Midbrain (tissue), 1 donor: ENCODE results near the gene CX3CR1.

Experiments used
- DNase-seq: peaks from one replicate; lab custom pipeline; 2025; lab: John Stamatoyannopoulos, UW

CX3CR1 gene

GRCh38 chr3:39291903-39292329, 12.1 kb upstream of the CX3CR1 start:
- peak; percentile 67 for DNase-seq

- no peak for DNase-seq
These were observed 10.4 kb upstream of the CX3CR1 start for GRCh38 chr3:39290255-39290654.

DNA sequence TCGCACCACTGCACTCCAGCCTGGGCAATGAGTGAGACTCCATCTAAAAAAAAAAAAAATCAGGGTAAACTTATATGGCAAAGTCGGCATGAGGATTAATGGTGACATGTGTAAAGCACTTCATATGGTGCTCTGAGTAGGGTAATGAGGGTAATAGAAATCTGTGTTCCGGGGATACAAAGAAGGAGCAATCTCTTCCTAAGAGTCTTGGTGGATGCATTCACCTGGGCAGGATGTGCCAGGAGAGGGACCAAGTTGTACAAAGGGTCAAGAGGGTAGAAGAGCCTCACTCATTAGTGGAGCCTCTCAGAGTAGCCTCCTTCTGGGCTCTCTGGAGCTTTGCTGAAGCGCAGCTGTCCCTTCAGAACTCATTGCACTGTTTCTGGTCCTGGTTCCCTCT, 9.3 kb upstream of the CX3CR1 start:
- DNase-seq = no peak

DNA sequence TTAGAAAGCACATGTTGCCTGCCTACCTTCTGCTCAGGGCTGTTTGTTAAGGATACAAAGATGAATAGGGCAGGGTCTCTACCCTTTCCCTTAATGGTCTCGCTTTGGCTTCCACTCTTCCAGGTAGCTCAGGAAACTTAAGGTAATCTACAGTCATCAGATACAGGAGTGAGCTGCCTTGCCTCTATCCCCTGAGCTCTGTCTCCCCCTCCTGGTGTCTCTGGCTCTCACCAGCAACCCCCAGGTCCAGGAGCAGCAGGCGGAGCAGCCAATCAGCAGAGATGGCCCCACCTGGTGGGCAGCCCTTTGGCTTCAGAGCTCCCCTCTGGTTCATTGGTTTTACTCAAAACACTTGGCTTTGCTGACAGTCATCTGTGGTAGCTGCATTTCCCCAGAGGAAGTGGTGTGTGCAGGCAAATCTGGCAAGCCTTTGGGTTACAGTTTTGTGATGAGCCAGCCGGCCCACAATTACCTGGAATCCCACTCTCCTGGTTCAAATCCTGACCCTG, 8.5 kb upstream of the CX3CR1 start:
- peak; percentile 80 for DNase-seq

DNA sequence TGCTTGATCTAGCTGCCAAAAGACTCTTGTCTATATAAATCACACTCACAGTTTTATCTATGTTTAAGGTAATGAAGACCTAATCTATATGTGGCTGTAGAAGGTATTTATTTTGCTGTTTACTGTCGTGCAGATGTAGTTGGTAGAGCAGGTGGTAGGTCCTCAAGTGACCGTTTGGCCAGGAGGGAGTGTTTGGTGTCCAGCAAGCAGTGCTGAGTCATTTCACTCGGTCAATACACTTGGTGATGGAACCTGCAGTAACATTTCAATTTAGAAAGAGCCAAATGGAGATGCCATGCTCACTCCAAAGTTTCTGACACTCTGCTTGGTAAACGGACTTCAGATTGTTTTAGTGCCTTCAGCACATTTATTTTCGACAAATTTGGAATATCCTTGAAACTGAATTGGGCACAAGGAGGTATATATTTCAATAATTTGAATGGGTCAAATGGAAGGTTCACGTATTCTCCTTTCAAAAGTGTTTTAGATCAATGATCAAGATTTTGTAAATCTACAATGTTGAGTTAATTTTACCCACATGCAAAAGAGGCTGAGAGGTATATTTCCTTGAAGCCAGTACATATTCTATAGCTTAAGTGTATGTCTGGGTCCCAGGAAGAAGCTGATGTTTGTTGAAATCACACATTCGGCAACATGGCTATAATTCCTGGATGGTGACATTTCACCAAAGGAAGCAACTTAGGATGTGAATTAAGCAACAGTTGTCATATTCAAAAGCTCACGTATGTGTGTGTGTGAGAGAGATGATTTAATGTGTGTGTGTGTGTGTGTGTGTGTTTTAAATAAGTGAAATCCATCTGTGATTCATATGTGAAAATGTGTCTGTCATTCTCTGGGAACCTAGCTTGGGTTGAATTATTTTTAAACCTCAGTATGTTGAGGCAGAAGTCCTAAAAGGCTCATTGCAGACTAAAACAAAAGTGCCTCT, 7.7 kb upstream of the CX3CR1 start:
- peak; percentile 14 for DNase-seq

GRCh38 chr3:39286771-39287170, 6.9 kb upstream of the CX3CR1 start:
- DNase-seq = no peak

- no peak for DNase-seq
These were observed 5.5 kb upstream of the CX3CR1 start for GRCh38 chr3:39285332-39285731.

DNA sequence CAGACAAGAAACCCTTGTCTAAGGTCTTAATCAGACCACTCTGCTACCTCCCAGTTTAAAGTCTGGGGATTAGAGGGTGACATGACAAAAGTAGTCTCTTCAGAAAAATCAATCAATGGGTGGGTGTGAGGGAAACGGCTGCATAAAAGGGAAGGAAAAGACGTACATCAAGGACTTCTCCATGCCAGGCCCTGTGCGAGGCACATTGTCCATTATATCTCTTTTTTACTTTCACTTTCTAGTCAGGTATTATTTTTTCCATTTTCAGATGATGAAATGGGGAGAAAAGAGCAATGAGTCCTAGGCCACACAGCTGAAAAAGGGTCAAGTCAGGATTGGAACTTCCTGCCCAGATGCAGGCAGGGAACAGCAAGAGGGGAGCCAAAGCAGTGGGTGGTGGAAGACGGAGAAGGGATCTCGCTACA, 4.6 kb upstream of the CX3CR1 start:
- no peak for DNase-seq

GRCh38 chr3:39282057-39282456, 2.2 kb upstream of the CX3CR1 start:
- DNase-seq = peak; percentile 6

- no peak for DNase-seq
These were observed 1.7 kb upstream of the CX3CR1 start for GRCh38 chr3:39281533-39281932.

GRCh38 chr3:39280571-39280970, 735 bp upstream of the CX3CR1 start:
- DNase-seq = no peak

- DNase-seq = no peak
These were observed 1.3 kb downstream of the CX3CR1 start for GRCh38 chr3:39278616-39278935.

DNA sequence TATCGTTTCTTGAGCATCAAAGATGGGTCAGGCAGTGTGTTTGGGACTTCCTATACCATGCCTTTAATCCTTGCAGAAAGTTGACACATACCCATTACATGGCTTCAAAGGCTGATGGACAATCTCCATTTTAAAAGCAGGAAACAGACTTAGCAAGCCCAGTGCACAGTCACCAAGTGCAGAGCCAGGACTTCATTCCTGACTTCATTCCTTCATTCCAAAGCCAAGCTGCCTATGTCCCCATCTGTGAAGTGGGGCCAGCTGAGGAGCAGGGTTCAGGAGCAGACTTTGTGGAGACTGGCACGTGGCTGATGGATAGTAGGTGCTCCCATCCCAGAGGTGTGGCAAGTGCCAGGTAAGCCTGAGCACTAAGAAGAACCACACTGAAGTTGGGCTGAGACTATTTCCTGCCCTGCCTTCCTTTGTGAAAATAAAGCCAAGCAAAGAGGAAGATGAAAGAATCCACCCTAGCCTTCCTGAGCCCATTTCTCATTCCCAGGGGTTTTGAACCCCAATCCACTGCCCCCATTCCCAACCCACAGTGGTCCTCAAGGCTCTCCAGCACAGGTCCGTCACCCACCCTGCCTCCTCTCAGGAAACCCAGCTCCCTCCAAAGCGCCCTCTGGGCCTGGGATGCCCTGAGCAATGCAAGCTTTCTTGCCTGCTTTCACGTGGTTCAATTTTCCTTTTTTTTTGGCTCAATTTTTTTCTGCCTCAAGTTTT, 1.8 kb downstream of the CX3CR1 start:
- DNase-seq = no peak

- no peak for DNase-seq
These were observed 3.1 kb downstream of the CX3CR1 start for GRCh38 chr3:39276746-39277145.

DNA sequence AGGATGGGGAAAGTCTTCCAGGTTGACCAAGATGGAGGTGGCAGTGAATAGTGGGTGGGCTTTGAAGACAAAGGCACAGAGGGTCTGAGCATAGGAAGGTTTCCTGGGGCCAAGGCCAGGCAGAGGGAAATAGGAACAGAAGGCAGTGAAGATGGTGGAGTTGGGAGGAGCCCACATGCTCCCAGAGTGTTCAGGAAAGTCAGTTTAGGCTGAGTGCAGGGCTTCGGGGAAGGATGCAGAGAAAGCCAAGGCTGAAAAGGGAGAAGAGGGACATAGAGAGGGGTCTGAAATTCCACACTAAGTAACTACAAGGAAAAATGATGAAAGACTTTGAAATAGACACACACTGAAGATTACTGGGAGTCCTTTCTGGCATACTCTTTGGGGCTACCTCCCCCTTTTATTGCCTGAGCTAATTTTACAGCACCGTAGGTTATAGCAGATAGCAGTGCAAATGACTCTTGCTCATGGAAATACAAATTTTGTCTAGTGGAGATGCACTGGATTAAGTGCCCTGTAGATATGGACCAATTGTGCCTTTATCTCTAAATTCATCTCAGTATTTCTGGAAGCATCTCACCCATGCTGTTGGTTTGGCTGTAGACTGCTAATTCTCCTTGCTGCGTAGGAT, 3.8 kb downstream of the CX3CR1 start:
- DNase-seq = no peak

- DNase-seq = no peak
These were observed 4.8 kb downstream of the CX3CR1 start for GRCh38 chr3:39275052-39275451.

- no peak for DNase-seq
These were observed 6.7 kb downstream of the CX3CR1 start for GRCh38 chr3:39273119-39273518.

DNA sequence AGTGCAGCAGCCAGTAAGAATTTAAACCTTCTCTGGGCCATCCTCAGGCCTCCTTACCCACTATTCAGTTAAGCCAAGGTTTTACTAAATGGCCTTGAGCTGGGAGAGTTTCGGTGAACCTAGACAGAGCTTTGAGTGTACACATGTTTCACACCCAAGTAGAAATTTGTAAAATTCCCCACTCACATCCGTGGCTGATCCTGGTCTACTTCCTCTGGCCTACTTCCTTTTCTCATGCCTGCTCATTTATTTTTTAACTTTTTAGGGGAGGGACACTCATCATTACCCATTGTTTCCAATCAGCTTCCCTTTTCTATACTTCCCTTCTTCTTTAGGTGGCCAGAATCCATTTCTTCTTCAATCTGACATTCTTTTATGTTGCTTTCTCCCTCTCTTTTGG, 7.6 kb downstream of the CX3CR1 start:
- DNase-seq = no peak

DNA sequence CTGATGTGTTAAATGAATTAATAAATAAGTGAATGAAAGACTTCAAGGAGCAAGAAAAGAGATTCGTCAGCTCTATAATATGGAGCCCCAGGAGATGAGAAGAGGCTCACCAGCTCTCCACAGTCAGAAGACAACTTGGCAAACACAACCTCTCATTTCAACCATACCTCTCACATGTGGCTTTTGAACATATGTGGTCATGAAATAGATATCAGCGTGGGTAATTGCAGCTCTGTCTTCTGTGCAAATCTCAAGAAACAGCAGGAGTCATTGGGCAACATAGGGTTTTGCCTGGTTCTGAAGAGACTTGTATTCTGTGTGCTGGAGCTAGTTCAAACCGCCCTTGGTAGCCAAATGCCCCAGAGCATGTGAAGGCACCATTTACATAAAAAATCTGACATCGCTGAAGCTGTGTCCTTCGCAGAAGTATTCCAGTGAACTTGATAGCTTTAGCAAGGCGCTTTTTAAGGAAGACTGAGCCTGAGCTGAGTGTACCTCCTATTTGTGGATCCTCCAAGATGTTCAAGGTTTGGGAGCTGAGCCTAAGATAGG, 8.4 kb downstream of the CX3CR1 start:
- DNase-seq = no peak

GRCh38 chr3:39269528-39269927, 10.3 kb downstream of the CX3CR1 start:
- no peak for DNase-seq

DNA sequence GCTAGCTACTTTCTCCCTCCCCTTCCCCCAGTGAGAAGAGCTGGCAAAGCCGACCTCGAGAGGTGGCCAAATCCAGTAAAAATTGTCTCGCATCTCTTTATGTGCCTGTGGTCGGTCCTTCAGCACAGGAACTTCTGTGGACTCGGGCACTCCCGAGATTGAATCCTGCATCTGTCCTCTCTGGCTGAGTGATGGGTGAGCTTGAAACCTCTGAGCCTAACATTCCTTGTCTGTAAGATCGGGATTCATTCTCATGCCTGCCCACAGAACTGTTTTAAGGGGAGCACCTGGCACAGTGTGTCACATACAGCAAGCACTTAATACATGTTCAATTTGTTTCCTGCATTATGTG, 11.3 kb downstream of the CX3CR1 start:
- DNase-seq = no peak
